H1 (cell line): ENCODE data around the gene MYH13. TPM values are rescaled to one million over a fixed set of nuclear protein-coding genes. Genes with fewer than 3 reads are reported as not detected.

Source experiments
- BCL11A ChIP-seq, 2 experiments: IDR thresholded peaks; one replicate each; pipeline ENCODE4 v1.6.1; 2011; ENCODE audit warnings: low read depth in 2 of 2, low read length in 2 of 2, mild to moderate bottlenecking in 2 of 2
- CHD1 ChIP-seq: IDR thresholded peaks from 2 replicates; pipeline ENCODE4 v1.6.1; 2012; ENCODE audit warnings: low read depth, low read length, improper control_type of control experiment
- SAP30 ChIP-seq: fragments of 300-600 bp; sonication (generic); IDR thresholded peaks from 2 replicates; pipeline ENCODE4 v1.7.1; 2012; ENCODE audit warnings: low read length, moderate library complexity, mild to moderate bottlenecking, inconsistent platforms; ENCODE audit not compliant: insufficient read depth, insufficient replicate concordance
- polyA plus RNA-seq, 7 experiments: library from polyadenylated mRNA; depleted of rRNA in 3 of 7; stranded (reverse) in 5 of 7; unstranded in 2 of 7; fragments of >200 nt in 5 of 7; fragments of 200-250 nt in 2 of 7; gene quantifications; 1 replicate in 5 of 7; 2 replicates in 1 of 7; 4 replicates in 1 of 7; pipeline versions ENCODE4 v1.2.1 to v1.2.3, GENCODE V29; 2011 to 2013; ENCODE audit warnings: missing spikeins in 2 of 7, mixed read lengths in 2 of 7
- total RNA-seq: library from RNA; stranded (reverse); fragmentation: NEBNext Ultra II Directional; extraction: Animal tissue kit (Norgen Biotek cat#: 25700); gene quantifications from 2 replicates; pipeline ENCODE4 v1.2.1, GENCODE V29; 2021
- TF ChIP-seq, protein P1 (sequence below): fragments of 300-600 bp; sonication (generic); IDR thresholded peaks from 2 replicates; pipeline ENCODE4 v1.7.1; 2012; ENCODE audit warnings: low read length, moderate library complexity, mild to moderate bottlenecking, inconsistent platforms; ENCODE audit not compliant: insufficient replicate concordance

MYH13 gene
- total and polyA plus RNA-seq, 2 of the 8 experiments (the other 6 are each of a cell fraction or from before 2014, with no cell fraction given), result not detected

DNA sequence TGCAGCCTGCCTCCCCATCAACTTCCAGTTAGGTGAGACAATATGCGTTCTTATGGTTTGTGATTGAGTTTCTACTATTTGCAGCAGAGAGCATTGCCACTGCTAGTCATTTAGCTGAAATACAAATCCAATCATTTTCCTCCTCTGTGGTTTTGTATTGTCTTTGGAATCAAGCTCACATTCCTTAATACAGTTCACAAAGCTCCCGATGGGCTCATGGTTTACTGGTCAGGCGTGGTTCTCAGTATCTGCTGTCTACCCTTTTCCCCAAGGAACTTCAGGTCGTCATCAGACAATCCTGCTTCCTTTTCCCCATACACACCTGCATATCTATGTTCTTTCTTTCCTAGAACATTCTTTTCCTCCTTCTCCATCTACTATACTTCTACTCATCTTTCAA, 104.8 kb downstream of the MYH13 start (continued):
- TF ChIP-seq, protein P1, sequence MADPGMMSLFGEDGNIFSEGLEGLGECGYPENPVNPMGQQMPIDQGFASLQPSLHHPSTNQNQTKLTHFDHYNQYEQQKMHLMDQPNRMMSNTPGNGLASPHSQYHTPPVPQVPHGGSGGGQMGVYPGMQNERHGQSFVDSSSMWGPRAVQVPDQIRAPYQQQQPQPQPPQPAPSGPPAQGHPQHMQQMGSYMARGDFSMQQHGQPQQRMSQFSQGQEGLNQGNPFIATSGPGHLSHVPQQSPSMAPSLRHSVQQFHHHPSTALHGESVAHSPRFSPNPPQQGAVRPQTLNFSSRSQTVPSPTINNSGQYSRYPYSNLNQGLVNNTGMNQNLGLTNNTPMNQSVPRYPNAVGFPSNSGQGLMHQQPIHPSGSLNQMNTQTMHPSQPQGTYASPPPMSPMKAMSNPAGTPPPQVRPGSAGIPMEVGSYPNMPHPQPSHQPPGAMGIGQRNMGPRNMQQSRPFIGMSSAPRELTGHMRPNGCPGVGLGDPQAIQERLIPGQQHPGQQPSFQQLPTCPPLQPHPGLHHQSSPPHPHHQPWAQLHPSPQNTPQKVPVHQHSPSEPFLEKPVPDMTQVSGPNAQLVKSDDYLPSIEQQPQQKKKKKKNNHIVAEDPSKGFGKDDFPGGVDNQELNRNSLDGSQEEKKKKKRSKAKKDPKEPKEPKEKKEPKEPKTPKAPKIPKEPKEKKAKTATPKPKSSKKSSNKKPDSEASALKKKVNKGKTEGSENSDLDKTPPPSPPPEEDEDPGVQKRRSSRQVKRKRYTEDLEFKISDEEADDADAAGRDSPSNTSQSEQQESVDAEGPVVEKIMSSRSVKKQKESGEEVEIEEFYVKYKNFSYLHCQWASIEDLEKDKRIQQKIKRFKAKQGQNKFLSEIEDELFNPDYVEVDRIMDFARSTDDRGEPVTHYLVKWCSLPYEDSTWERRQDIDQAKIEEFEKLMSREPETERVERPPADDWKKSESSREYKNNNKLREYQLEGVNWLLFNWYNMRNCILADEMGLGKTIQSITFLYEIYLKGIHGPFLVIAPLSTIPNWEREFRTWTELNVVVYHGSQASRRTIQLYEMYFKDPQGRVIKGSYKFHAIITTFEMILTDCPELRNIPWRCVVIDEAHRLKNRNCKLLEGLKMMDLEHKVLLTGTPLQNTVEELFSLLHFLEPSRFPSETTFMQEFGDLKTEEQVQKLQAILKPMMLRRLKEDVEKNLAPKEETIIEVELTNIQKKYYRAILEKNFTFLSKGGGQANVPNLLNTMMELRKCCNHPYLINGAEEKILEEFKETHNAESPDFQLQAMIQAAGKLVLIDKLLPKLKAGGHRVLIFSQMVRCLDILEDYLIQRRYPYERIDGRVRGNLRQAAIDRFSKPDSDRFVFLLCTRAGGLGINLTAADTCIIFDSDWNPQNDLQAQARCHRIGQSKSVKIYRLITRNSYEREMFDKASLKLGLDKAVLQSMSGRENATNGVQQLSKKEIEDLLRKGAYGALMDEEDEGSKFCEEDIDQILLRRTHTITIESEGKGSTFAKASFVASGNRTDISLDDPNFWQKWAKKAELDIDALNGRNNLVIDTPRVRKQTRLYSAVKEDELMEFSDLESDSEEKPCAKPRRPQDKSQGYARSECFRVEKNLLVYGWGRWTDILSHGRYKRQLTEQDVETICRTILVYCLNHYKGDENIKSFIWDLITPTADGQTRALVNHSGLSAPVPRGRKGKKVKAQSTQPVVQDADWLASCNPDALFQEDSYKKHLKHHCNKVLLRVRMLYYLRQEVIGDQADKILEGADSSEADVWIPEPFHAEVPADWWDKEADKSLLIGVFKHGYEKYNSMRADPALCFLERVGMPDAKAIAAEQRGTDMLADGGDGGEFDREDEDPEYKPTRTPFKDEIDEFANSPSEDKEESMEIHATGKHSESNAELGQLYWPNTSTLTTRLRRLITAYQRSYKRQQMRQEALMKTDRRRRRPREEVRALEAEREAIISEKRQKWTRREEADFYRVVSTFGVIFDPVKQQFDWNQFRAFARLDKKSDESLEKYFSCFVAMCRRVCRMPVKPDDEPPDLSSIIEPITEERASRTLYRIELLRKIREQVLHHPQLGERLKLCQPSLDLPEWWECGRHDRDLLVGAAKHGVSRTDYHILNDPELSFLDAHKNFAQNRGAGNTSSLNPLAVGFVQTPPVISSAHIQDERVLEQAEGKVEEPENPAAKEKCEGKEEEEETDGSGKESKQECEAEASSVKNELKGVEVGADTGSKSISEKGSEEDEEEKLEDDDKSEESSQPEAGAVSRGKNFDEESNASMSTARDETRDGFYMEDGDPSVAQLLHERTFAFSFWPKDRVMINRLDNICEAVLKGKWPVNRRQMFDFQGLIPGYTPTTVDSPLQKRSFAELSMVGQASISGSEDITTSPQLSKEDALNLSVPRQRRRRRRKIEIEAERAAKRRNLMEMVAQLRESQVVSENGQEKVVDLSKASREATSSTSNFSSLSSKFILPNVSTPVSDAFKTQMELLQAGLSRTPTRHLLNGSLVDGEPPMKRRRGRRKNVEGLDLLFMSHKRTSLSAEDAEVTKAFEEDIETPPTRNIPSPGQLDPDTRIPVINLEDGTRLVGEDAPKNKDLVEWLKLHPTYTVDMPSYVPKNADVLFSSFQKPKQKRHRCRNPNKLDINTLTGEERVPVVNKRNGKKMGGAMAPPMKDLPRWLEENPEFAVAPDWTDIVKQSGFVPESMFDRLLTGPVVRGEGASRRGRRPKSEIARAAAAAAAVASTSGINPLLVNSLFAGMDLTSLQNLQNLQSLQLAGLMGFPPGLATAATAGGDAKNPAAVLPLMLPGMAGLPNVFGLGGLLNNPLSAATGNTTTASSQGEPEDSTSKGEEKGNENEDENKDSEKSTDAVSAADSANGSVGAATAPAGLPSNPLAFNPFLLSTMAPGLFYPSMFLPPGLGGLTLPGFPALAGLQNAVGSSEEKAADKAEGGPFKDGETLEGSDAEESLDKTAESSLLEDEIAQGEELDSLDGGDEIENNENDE, result no peak
- no peak for TF ChIP-seq CHD1
- no peak for TF ChIP-seq BCL11A (IDR thresholded peaks at IDR 0.05; ENCODE audit: low read depth in 2 of 2, low read length in 2 of 2)
- TF ChIP-seq SAP30, result no peak
- TF ChIP-seq, all 59 proteins: peak for 0
